SU-DHL-6 (cell line): ENCODE data around the gene ELFN2.
"Not testable (repeated sequence)": the region's sequence is repeated elsewhere in the genome, so short reads cannot be mapped to it uniquely, and the experiment has no call there.

ENCODE experiments used
- H2AFZ ChIP-seq: fragments of 200-600 bp; sonication (generic); 2 replicates; pipeline ENCODE4 v1.6.1; 2014; ENCODE audit warnings: low read depth, mild to moderate bottlenecking, moderate library complexity, mixed read lengths, antibody characterized with exemption, low read length; ENCODE audit not compliant: severe bottlenecking
- H3F3A ChIP-seq: fragments of 200-600 bp; shearing (Covaris generic); 2 replicates; pipeline ENCODE4 v1.6.0; 2016; ENCODE audit warnings: antibody characterized with exemption, mild to moderate bottlenecking; ENCODE audit not compliant: insufficient read depth
- H3K27ac ChIP-seq: fragments of 200-600 bp; sonication (generic); 2 replicates; pipeline ENCODE4 v1.5.1; 2016; ENCODE audit warnings: low read depth, mild to moderate bottlenecking, low read length, moderate library complexity, mixed read lengths
- H3K27me3 ChIP-seq: fragments of 200-600 bp; sonication (generic), shearing (Covaris generic); 2 replicates; pipeline ENCODE4 v1.6.0; 2014; ENCODE audit warnings: mild to moderate bottlenecking, low read length
- H3K36me3 ChIP-seq: fragments of 200-600 bp; sonication (generic); 2 replicates; pipeline ENCODE4 v1.6.1; 2014; ENCODE audit warnings: mild to moderate bottlenecking, low read length, mixed read lengths
- H3K4me2 ChIP-seq: fragments of 300-600, 200-600 bp; shearing (Covaris generic), sonication (generic); 2 replicates; pipeline ENCODE4 v1.6.0; 2014; ENCODE audit warnings: low read length, low read depth, mild to moderate bottlenecking; ENCODE audit not compliant: poor library complexity, severe bottlenecking
- H3K4me3 ChIP-seq: fragments of 200-600 bp; sonication (generic); 2 replicates; pipeline ENCODE4 v1.5.1; 2014; ENCODE audit warnings: antibody characterized with exemption, low read length, mild to moderate bottlenecking, mixed read lengths; ENCODE audit not compliant: insufficient read depth, poor library complexity, severe bottlenecking
- H3K79me2 ChIP-seq: fragments of 200-600 bp; sonication (generic); 2 replicates; pipeline ENCODE4 v1.6.1; 2014; ENCODE audit warnings: mild to moderate bottlenecking, low read length, moderate library complexity; ENCODE audit not compliant: insufficient read depth
- H3K9ac ChIP-seq: fragments of 200-600 bp; sonication (generic); 2 replicates; pipeline ENCODE4 v1.7.0; 2014; ENCODE audit warnings: mild to moderate bottlenecking, low read length
- H3K9me2 ChIP-seq: fragments of 200-600 bp; sonication (generic); replicated peaks from 2 replicates; pipeline ENCODE4 v1.6.1; 2014; ENCODE audit warnings: low read length; ENCODE audit not compliant: insufficient read depth
- H3K9me3 ChIP-seq: fragments of 200-600 bp; sonication (generic); 2 replicates; pipeline ENCODE4 v1.6.1; 2014; ENCODE audit warnings: low read length, mixed read lengths; ENCODE audit not compliant: insufficient read depth
- H4K20me1 ChIP-seq: fragments of 200-600 bp; sonication (generic); 2 replicates; pipeline ENCODE4 v1.6.1; 2014; ENCODE audit warnings: low read depth, mild to moderate bottlenecking, antibody characterized with exemption, low read length, moderate library complexity, mixed read lengths
- CTCF ChIP-seq: fragments of 200-600 bp; sonication (generic); IDR thresholded peaks from one replicate; pipeline ENCODE4 v1.5.1; 2017; ENCODE audit warnings: antibody characterized with exemption, mild to moderate bottlenecking, low read length, moderate library complexity; ENCODE audit not compliant: insufficient read depth, poor library complexity, severe bottlenecking
- EZH2phosphoT487 ChIP-seq: fragments of 200-600 bp; sonication (generic), shearing (Covaris generic); conservative IDR thresholded peaks from 2 replicates; pipeline ENCODE4 v1.6.1; 2018; ENCODE audit warnings: mild to moderate bottlenecking, antibody characterized with exemption, low read length, moderate library complexity, mixed read lengths

Gene ELFN2

GRCh38 chr22:37329238-37330140 lies 97.8 kb downstream of the ELFN2 start:
- H3K36me3 ChIP-seq, result no peaks in the 10 kb centered on the region
- H3K79me2 ChIP-seq, result no peaks in the 10 kb centered on the region
- no peaks in the 10 kb centered on the region for H3F3A ChIP-seq
- TF ChIP-seq EZH2phosphoT487 (no peak), CTCF (no peak)
- no peak overlapping the region for H3K4me2 ChIP-seq
- H2AFZ ChIP-seq, result no peak overlapping the region
- no peaks in the 10 kb centered on the region for H3K27me3 ChIP-seq
- H3K4me3 ChIP-seq, result no peak overlapping the region
- no peaks in the 10 kb centered on the region for H4K20me1 ChIP-seq
- H3K9ac ChIP-seq, result no peak overlapping the region
- H3K27ac ChIP-seq, result no peak overlapping the region
- no peaks in the 10 kb centered on the region for H3K9me2 ChIP-seq
- no peaks in the 10 kb centered on the region for H3K9me3 ChIP-seq

- not testable (repeated sequence) for H2AFZ ChIP-seq, H3F3A ChIP-seq, H3K4me3 ChIP-seq, H3K9me2 ChIP-seq, H3K9ac ChIP-seq, H3K79me2 ChIP-seq, H3K9me3 ChIP-seq, H3K36me3 ChIP-seq, H4K20me1 ChIP-seq, H3K27ac ChIP-seq, H3K27me3 ChIP-seq, H3K4me2 ChIP-seq
These were observed 98.6 kb downstream of the ELFN2 start for GRCh38 chr22:37328538-37329237.

- Histone ChIP-seq H3K4me3 (no peak overlapping the region), H3K27ac (no peak overlapping the region), H3K79me2 (no peaks in the 10 kb centered on the region), H2AFZ (no peak overlapping the region), H3K36me3 (no peaks in the 10 kb centered on the region), H3K9me2 (no peaks in the 10 kb centered on the region), H4K20me1 (no peaks in the 10 kb centered on the region), H3K9ac (no peak overlapping the region), H3K27me3 (no peaks in the 10 kb centered on the region), H3K9me3 (no peaks in the 10 kb centered on the region), H3F3A (no peaks in the 10 kb centered on the region), H3K4me2 (no peak overlapping the region)
- TF ChIP-seq CTCF (no peak), EZH2phosphoT487 (no peak)
These were observed 99.3 kb downstream of the ELFN2 start for GRCh38 chr22:37328017-37328416.

GRCh38 chr22:37326726-37327125 lies 100.6 kb downstream of the ELFN2 start:
- no peaks in the 10 kb centered on the region for H3K27me3 ChIP-seq
- H3K4me2 ChIP-seq, result no peak overlapping the region
- H3K4me3 ChIP-seq, result no peak overlapping the region
- TF ChIP-seq EZH2phosphoT487 (no peak), CTCF (no peak)
- H3K9ac ChIP-seq, result no peak overlapping the region
- no peak overlapping the region for H3K27ac ChIP-seq
- no peaks in the 10 kb centered on the region for H3K9me2 ChIP-seq
- H3K9me3 ChIP-seq, result no peaks in the 10 kb centered on the region
- no peaks in the 10 kb centered on the region for H3K79me2 ChIP-seq
- H4K20me1 ChIP-seq, result no peaks in the 10 kb centered on the region
- H2AFZ ChIP-seq, result no peak overlapping the region
- H3K36me3 ChIP-seq, result no peaks in the 10 kb centered on the region
- H3F3A ChIP-seq, result no peaks in the 10 kb centered on the region
